H1 (cell line): ENCODE measurements around the gene NEB. TPM values are rescaled to one million over a fixed set of nuclear protein-coding genes. Genes with fewer than 3 reads are reported as not detected.

ENCODE experiments used
- CTCF ChIA-PET: fragments of 300-600 bp; sonication (Branson Sonifier 250); formaldehyde crosslinking; loops from one replicate; lab custom pipeline; 2021; ENCODE audit not compliant: partially characterized antibody; lab: Charles Lee
- POLR2A ChIA-PET: fragments of 300-600 bp; sonication (Branson Sonifier 250); formaldehyde crosslinking; loops from one replicate; lab custom pipeline; 2021; ENCODE audit warnings: inconsistent platforms; ENCODE audit not compliant: partially characterized antibody; lab: Charles Lee
- DNase-seq, 2 experiments: peaks; one replicate each; pipeline versions ENCODE4 v3.0.0 to v3.0.0-alpha.2; 2010 to 2022; ENCODE audit warnings: low spot score in 2 of 2, low read depth in 1 of 2, mixed read lengths in 1 of 2
- FAIRE-seq: peaks from 2 replicates; lab custom pipeline; 2011; peaks lifted over from hg19 to GRCh38; lab: Jason Lieb, UNC
- H2AFZ ChIP-seq: 2 replicates; pipeline ENCODE4 v1.8.1; 2012; ENCODE audit warnings: low read length, inconsistent platforms
- H2AK5ac ChIP-seq: 2 replicates; pipeline ENCODE4 v1.6.1; 2013; ENCODE audit warnings: low read depth, low read length
- H2BK120ac ChIP-seq: replicated peaks from 2 replicates; pipeline ENCODE3; 2013; ENCODE audit warnings: low read depth, low read length, inconsistent platforms
- H2BK12ac ChIP-seq: 2 replicates; pipeline ENCODE4 v1.6.1; 2013; ENCODE audit warnings: low read depth, low read length
- H2BK15ac ChIP-seq: 2 replicates; pipeline ENCODE4 v1.6.1; 2013; ENCODE audit warnings: low read length
- H2BK20ac ChIP-seq: 2 replicates; pipeline ENCODE4 v1.6.1; 2013; ENCODE audit warnings: low read length
- H2BK5ac ChIP-seq: 2 replicates; pipeline ENCODE4 v1.6.1; 2013; ENCODE audit warnings: low read depth, low read length
- H3K14ac ChIP-seq: 2 replicates; pipeline ENCODE4 v1.6.1; 2013; ENCODE audit warnings: inconsistent platforms; ENCODE audit not compliant: insufficient read length
- H3K18ac ChIP-seq: 2 replicates; pipeline ENCODE4 v1.6.1; 2013; ENCODE audit warnings: low read length; ENCODE audit errors: extremely low read depth
- H3K23ac ChIP-seq: 2 replicates; pipeline ENCODE4 v1.6.1; 2013; ENCODE audit warnings: inconsistent platforms; ENCODE audit not compliant: insufficient read length
- H3K23me2 ChIP-seq: 2 replicates; pipeline ENCODE4 v1.6.1; 2013; ENCODE audit warnings: low read depth, low read length
- H3K27ac ChIP-seq: 2 replicates; pipeline ENCODE4 v1.6.1; 2011; ENCODE audit warnings: low read depth, low read length, inconsistent platforms
- H3K27me3 ChIP-seq, 4 experiments: replicated peaks in 1 of 4; 1 replicate in 1 of 4; 2 replicates in 3 of 4; pipeline versions ENCODE4 v1.6.1 to v1.8.1; 2011 to 2013; ENCODE audit warnings: low read length in 3 of 4, mild to moderate bottlenecking in 3 of 4, inconsistent platforms in 2 of 4, mixed read lengths in 2 of 4, moderate library complexity in 1 of 4; ENCODE audit not compliant: control insufficient read depth in 3 of 4, insufficient read depth in 3 of 4; ENCODE audit errors: extremely low read depth in 1 of 4
- H3K36me3 ChIP-seq, 4 experiments: 2 replicates each; pipeline versions ENCODE4 v1.6.1 to v1.8.1; 2011 to 2013; ENCODE audit warnings: mild to moderate bottlenecking in 4 of 4, low read length in 3 of 4, moderate library complexity in 2 of 4, control low read depth in 1 of 4, inconsistent platforms in 1 of 4; ENCODE audit not compliant: insufficient read depth in 4 of 4, control insufficient read depth in 2 of 4
- H3K4ac ChIP-seq: replicated peaks from 2 replicates; pipeline ENCODE3; 2013; ENCODE audit warnings: low read length, low read depth, mixed read lengths, inconsistent platforms; ENCODE audit not compliant: insufficient read length
- H3K4me1 ChIP-seq, 4 experiments: replicated peaks in 1 of 4; 1 replicate in 1 of 4; 2 replicates in 3 of 4; pipeline versions ENCODE4 v1.6.1 to v1.8.1; 2011 to 2013; ENCODE audit warnings: low read length in 3 of 4, inconsistent platforms in 2 of 4, mixed read lengths in 1 of 4; ENCODE audit not compliant: insufficient read depth in 4 of 4, control insufficient read depth in 3 of 4
- H3K4me2 ChIP-seq, 2 experiments: 2 replicates each; pipeline versions ENCODE4 v1.6.1 to v1.8.1; 2011 to 2013; ENCODE audit warnings: low read depth in 2 of 2, low read length in 2 of 2, control low read depth in 1 of 2, inconsistent platforms in 1 of 2, mild to moderate bottlenecking in 1 of 2; ENCODE audit not compliant: insufficient read depth in 1 of 2
- H3K4me3 ChIP-seq, 4 experiments: fragments of 200-600, 300-600 bp in 1 of 4; sonication (generic), shearing (Covaris generic), sonication (Bioruptor Twin) in 1 of 4; 2 replicates each; pipeline versions ENCODE4 v1.5.1 to v1.8.1; 2011 to 2016; ENCODE audit warnings: low read length in 4 of 4, low read depth in 3 of 4, control low read depth in 2 of 4, inconsistent platforms in 2 of 4, mild to moderate bottlenecking in 2 of 4, mixed read lengths in 1 of 4, moderate library complexity in 1 of 4; ENCODE audit not compliant: insufficient read depth in 2 of 4; ENCODE audit errors: extremely low read depth in 1 of 4
- H3K56ac ChIP-seq: replicated peaks from 2 replicates; pipeline ENCODE3; 2013; ENCODE audit warnings: low read depth, mild to moderate bottlenecking, mixed read lengths, low read length, inconsistent platforms; ENCODE audit not compliant: insufficient read length
- H3K79me1 ChIP-seq: 2 replicates; pipeline ENCODE4 v1.6.1; 2013; ENCODE audit warnings: low read depth, low read length, control low read depth
- H3K79me2 ChIP-seq, 2 experiments: 2 replicates each; pipeline versions ENCODE4 v1.6.1 to v1.8.1; 2012 to 2013; ENCODE audit warnings: low read length in 2 of 2, mild to moderate bottlenecking in 2 of 2, inconsistent platforms in 1 of 2; ENCODE audit not compliant: insufficient read depth in 2 of 2, control insufficient read depth in 1 of 2
- H3K9ac ChIP-seq, 4 experiments: replicated peaks in 1 of 4; 1 replicate in 1 of 4; 2 replicates in 3 of 4; pipeline versions ENCODE4 v1.6.1 to v1.8.1; 2011 to 2013; ENCODE audit warnings: low read depth in 3 of 4, low read length in 3 of 4, control low read depth in 2 of 4, mild to moderate bottlenecking in 2 of 4, moderate library complexity in 2 of 4, inconsistent platforms in 1 of 4; ENCODE audit errors: extremely low read depth in 1 of 4
- H3K9me3 ChIP-seq, 2 experiments: 2 replicates each; pipeline versions ENCODE4 v1.6.1 to v1.8.1; 2012 to 2013; ENCODE audit warnings: mild to moderate bottlenecking in 2 of 2, moderate library complexity in 2 of 2, control low read depth in 1 of 2, inconsistent platforms in 1 of 2, low read depth in 1 of 2, low read length in 1 of 2, mixed read lengths in 1 of 2; ENCODE audit not compliant: insufficient read depth in 2 of 2
- H4K20me1 ChIP-seq, 2 experiments: replicated peaks in 1 of 2; 2 replicates each; pipeline versions ENCODE3 to v1.8.1; 2011 to 2013; ENCODE audit warnings: inconsistent platforms in 2 of 2, low read length in 2 of 2, mild to moderate bottlenecking in 1 of 2; ENCODE audit not compliant: insufficient read depth in 2 of 2, control insufficient read depth in 1 of 2
- H4K5ac ChIP-seq: 2 replicates; pipeline ENCODE4 v1.6.1; 2013; ENCODE audit warnings: low read length, low read depth, mixed read lengths, inconsistent platforms; ENCODE audit not compliant: insufficient read length
- H4K8ac ChIP-seq: 2 replicates; pipeline ENCODE4 v1.8.0; 2013; ENCODE audit warnings: mild to moderate bottlenecking, moderate library complexity, low read length, inconsistent platforms; ENCODE audit not compliant: insufficient read depth; ENCODE audit errors: extremely low read depth
- H4K91ac ChIP-seq: replicated peaks from 2 replicates; pipeline ENCODE3; 2013; ENCODE audit warnings: low read length, mixed read lengths, inconsistent platforms; ENCODE audit not compliant: insufficient read length
- ASH2L ChIP-seq: fragments of 200-600, 300-600 bp; sonication (generic); IDR thresholded peaks from one replicate; pipeline ENCODE4 v1.7.1; 2017; ENCODE audit warnings: low read length
- BACH1 ChIP-seq: IDR thresholded peaks from 2 replicates; pipeline ENCODE4 v1.6.1; 2012; ENCODE audit warnings: low read length, improper control_type of control experiment
- MAFK ChIP-seq: IDR thresholded peaks from 2 replicates; pipeline ENCODE4 v1.6.1; 2012; ENCODE audit warnings: low read depth, mild to moderate bottlenecking, improper control_type of control experiment, low read length
- NANOG ChIP-seq: IDR thresholded peaks from 2 replicates; pipeline ENCODE4 v1.6.1; 2011; ENCODE audit warnings: low read length, low read depth, mild to moderate bottlenecking, inconsistent platforms; ENCODE audit not compliant: insufficient read depth, poor library complexity, severe bottlenecking
- PHF8 ChIP-seq: fragments of 200-600 bp; sonication (generic); conservative IDR thresholded peaks from 2 replicates; pipeline ENCODE4 v1.7.1; 2012; ENCODE audit warnings: low read depth, mild to moderate bottlenecking, inconsistent platforms, low read length, moderate library complexity
- POLR2A ChIP-seq, 2 experiments: IDR thresholded peaks; 1 replicate in 1 of 2; 2 replicates in 1 of 2; pipeline ENCODE4 v1.6.1; 2011; ENCODE audit warnings: low read depth in 2 of 2, low read length in 2 of 2, mild to moderate bottlenecking in 2 of 2; ENCODE audit errors: control extremely low read depth in 1 of 2
- RBBP5 ChIP-seq: IDR thresholded peaks from 2 replicates; pipeline ENCODE4 v1.7.1; 2012; ENCODE audit warnings: low read depth, mild to moderate bottlenecking, inconsistent platforms, low read length, moderate library complexity, borderline replicate concordance
- TAF1 ChIP-seq: IDR thresholded peaks from 2 replicates; pipeline ENCODE4 v1.6.1; 2011; ENCODE audit warnings: mild to moderate bottlenecking, low read depth, low read length
- WGBS, 2 experiments: shearing (Covaris generic) in 1 of 2; methylation state at CpG; one replicate each; pipeline versions ENCODE4 v1.1.6 to v1.1.7; 2013 to 2015; ENCODE audit warnings: low lambda C conversion rate in 2 of 2, mixed read lengths in 2 of 2, inconsistent platforms in 1 of 2, low coverage in 1 of 2, missing lambda C conversion rate in 1 of 2; ENCODE audit not compliant: insufficient replicate concordance in 2 of 2, insufficient coverage in 1 of 2, insufficient read length in 1 of 2; ENCODE audit errors: extremely low coverage in 1 of 2, missing lambda C conversion rate in 1 of 2; 5-methylcytosine and 5-hydroxymethylcytosine counted together
- polyA plus RNA-seq, 7 experiments: library from polyadenylated mRNA; depleted of rRNA in 3 of 7; stranded (reverse) in 5 of 7; unstranded in 2 of 7; fragments of >200 nt in 5 of 7; fragments of 200-250 nt in 2 of 7; gene quantifications; 1 replicate in 5 of 7; 2 replicates in 1 of 7; 4 replicates in 1 of 7; pipeline versions ENCODE4 v1.2.1 to v1.2.3, GENCODE V29; 2011 to 2013; ENCODE audit warnings: missing spikeins in 2 of 7, mixed read lengths in 2 of 7
- total RNA-seq: library from RNA; stranded (reverse); fragmentation: NEBNext Ultra II Directional; extraction: Animal tissue kit (Norgen Biotek cat#: 25700); gene quantifications from 2 replicates; pipeline ENCODE4 v1.2.1, GENCODE V29; 2021

NEB gene
- total and polyA plus RNA-seq, 2 of the 8 experiments (the other 6 are each of a cell fraction or from before 2014, with no cell fraction given) = 1.4 to 2.5 TPM

DNA sequence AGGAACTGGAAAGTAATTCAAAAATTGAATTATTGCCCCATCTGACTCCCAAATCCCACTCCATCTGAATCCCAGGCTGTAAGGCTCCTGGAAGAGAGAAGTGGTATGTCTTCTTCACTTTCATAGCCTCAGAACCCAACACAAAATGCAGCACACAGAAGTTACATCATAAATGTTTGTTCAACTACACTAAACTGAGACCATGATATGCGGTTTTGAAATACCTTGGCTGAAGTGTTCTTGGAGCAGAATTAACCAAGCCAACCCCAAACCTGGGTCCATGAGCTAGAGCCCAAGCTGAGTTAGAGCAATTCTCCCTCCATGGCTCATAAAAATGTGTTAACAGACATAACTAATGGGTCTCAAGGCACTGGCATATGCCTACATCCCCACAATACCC is 23.3 kb downstream of the NEB start:
- 93% methylated on average over 1 of the region's 1 CpG; no CpG with 5 or more reads in 1 of the 2 experiments for WGBS, 2 experiments
- no peak overlapping the region for H2AK5ac ChIP-seq
- ChIA-PET POLR2A (no interaction called here), CTCF (interaction anchor here (0.5 to 1.0 kb wide), 3 partner anchors 18 to 45 kb away, joined by 3 to 4 read pairs (median 3); no protein-coding TSS in a partner anchor)
- no peak overlapping the region for H4K8ac ChIP-seq
- H3K56ac ChIP-seq = no peak overlapping the region
- H2BK12ac ChIP-seq = no peak overlapping the region
- no peak overlapping the region for H4K91ac ChIP-seq
- H2BK120ac ChIP-seq = no peak overlapping the region
- H3K9ac ChIP-seq = no peak overlapping the region
- H2BK20ac ChIP-seq = no peak overlapping the region
- H3K4me1 ChIP-seq = peaks cover 0 to 8% (median 3%) of the 10 kb centered on the region in 4 experiments; a peak in 4 of 7 replicates
- no peaks in the 10 kb centered on the region for H3K36me3 ChIP-seq
- H3K4me3 ChIP-seq = no peak overlapping the region
- no peak overlapping the region for H3K23ac ChIP-seq
- no peak overlapping the region for H3K4me2 ChIP-seq
- H2BK5ac ChIP-seq = no peak overlapping the region
- no peaks in the 10 kb centered on the region for H3K9me3 ChIP-seq
- no peaks in the 10 kb centered on the region for H3K79me1 ChIP-seq
- H3K18ac ChIP-seq = no peak overlapping the region
- H3K4ac ChIP-seq = no peak overlapping the region
- FAIRE-seq (no peak), DNase-seq (no peak)
- no peaks in the 10 kb centered on the region for H3K79me2 ChIP-seq
- H4K20me1 ChIP-seq = no peaks in the 10 kb centered on the region
- no peak overlapping the region for H4K5ac ChIP-seq
- no peaks in the 10 kb centered on the region; the same call in 1 of the 2 replicates for H3K23me2 ChIP-seq
- H3K27me3 ChIP-seq = no peaks in the 10 kb centered on the region
- no peak overlapping the region for H2BK15ac ChIP-seq
- no peak overlapping the region for H3K27ac ChIP-seq
- H3K14ac ChIP-seq = no peak overlapping the region
- no peak overlapping the region for H2AFZ ChIP-seq
- no peak for TF ChIP-seq MAFK
- TF ChIP-seq PHF8 = no peak
- TF ChIP-seq BACH1 = no peak
- TF ChIP-seq TAF1 = no peak
- TF ChIP-seq NANOG = no peak
- no peak for TF ChIP-seq RBBP5
- no peak for TF ChIP-seq ASH2L
- no peak for TF ChIP-seq POLR2A (IDR thresholded peaks at IDR 0.05; ENCODE audit: control extremely low read depth in 1 of 2, low read depth in 2 of 2, low read length in 2 of 2)
